HG03442 (cell line): ENCODE measurements around the gene TIMMDC1.
A peak's percentile ranks its signal among the peaks of the same experiment; 100 is the strongest.
"Not testable (repeated sequence)": the region's sequence is repeated elsewhere in the genome, so short reads cannot be mapped to it uniquely, and the experiment has no call there.

Experiments used
- ATAC-seq: cut with Tn5 transposase; IDR thresholded peaks from one replicate; pipeline ENCODE4 v1.9.1; 2021; ENCODE audit warnings: mild to moderate bottlenecking, moderate library complexity; ENCODE audit not compliant: unreplicated experiment

Gene TIMMDC1

GRCh38 chr3:119508172-119508845, 10.0 kb downstream of the TIMMDC1 start:
- peak; percentile 70 for ATAC-seq

GRCh38 chr3:119510690-119511089, 12.3 kb downstream of the TIMMDC1 start:
- ATAC-seq: no peak

- ATAC-seq: no peak
These were observed 16.3 kb downstream of the TIMMDC1 start for GRCh38 chr3:119514637-119515036.

- ATAC-seq: no peak
These were observed 18.8 kb downstream of the TIMMDC1 start for GRCh38 chr3:119517112-119517511.

- ATAC-seq: no peak
These were observed 19.7 kb downstream of the TIMMDC1 start for GRCh38 chr3:119518026-119518425.

GRCh38 chr3:119524931-119525662, 26.8 kb downstream of the TIMMDC1 start:
- ATAC-seq: no peak

GRCh38 chr3:119527714-119528113, 29.4 kb downstream of the TIMMDC1 start:
- no peak for ATAC-seq

- no peak for ATAC-seq
These were observed 31.5 kb downstream of the TIMMDC1 start for GRCh38 chr3:119529883-119530282.

- ATAC-seq: no peak
These were observed 32.1 kb downstream of the TIMMDC1 start for GRCh38 chr3:119530456-119530855.

GRCh38 chr3:119531151-119531550, 32.8 kb downstream of the TIMMDC1 start:
- no peak for ATAC-seq

GRCh38 chr3:119534296-119534695, 35.9 kb downstream of the TIMMDC1 start:
- ATAC-seq: no peak

- no peak for ATAC-seq
These were observed 38.4 kb downstream of the TIMMDC1 start for GRCh38 chr3:119536757-119537156.

- ATAC-seq: no peak
These were observed 40.4 kb downstream of the TIMMDC1 start for GRCh38 chr3:119538772-119539171.

GRCh38 chr3:119541547-119541946, 43.2 kb downstream of the TIMMDC1 start:
- no peak for ATAC-seq

GRCh38 chr3:119542168-119542767, 43.9 kb downstream of the TIMMDC1 start:
- no peak for ATAC-seq

GRCh38 chr3:119543147-119543546, 44.8 kb downstream of the TIMMDC1 start:
- no peak for ATAC-seq

- no peak for ATAC-seq
These were observed 48.9 kb downstream of the TIMMDC1 start for GRCh38 chr3:119547227-119547626.

- ATAC-seq: no peak
These were observed 50.0 kb downstream of the TIMMDC1 start for GRCh38 chr3:119548341-119548740.

- ATAC-seq: peak; percentile 30
These were observed 52.0 kb downstream of the TIMMDC1 start for GRCh38 chr3:119550192-119550910.

- ATAC-seq: no peak
These were observed 53.3 kb downstream of the TIMMDC1 start for GRCh38 chr3:119551598-119551997.

- ATAC-seq: not testable (repeated sequence)
These were observed 54.6 kb downstream of the TIMMDC1 start for GRCh38 chr3:119552928-119553327.
